Karpas-422 (cell line): ENCODE results near the gene BCL11B. TPM values are rescaled to one million over a fixed set of nuclear protein-coding genes. Genes with fewer than 3 reads are reported as not detected.

Source experiments
- DNase-seq: peaks from one replicate; pipeline ENCODE4 v3.0.0-alpha.2; 2015
- H2AFZ ChIP-seq: fragments of 200-600 bp; sonication (generic); 2 replicates; pipeline ENCODE4 v1.6.1; 2014; ENCODE audit warnings: antibody characterized with exemption, low read length, mixed read lengths
- H3K27ac ChIP-seq: fragments of 200-600 bp; sonication (generic); 2 replicates; pipeline ENCODE4 v1.5.1; 2014; ENCODE audit warnings: mild to moderate bottlenecking, low read length, moderate library complexity
- H3K27me3 ChIP-seq: fragments of 200-600 bp; sonication (generic); 2 replicates; pipeline ENCODE4 v1.6.1; 2014; ENCODE audit warnings: low read length, mixed read lengths
- H3K36me3 ChIP-seq: fragments of 200-600 bp; sonication (generic); 2 replicates; pipeline ENCODE4 v1.6.1; 2014; ENCODE audit warnings: low read length, mixed read lengths; ENCODE audit not compliant: insufficient read depth
- H3K4me1 ChIP-seq: fragments of 200-600 bp; sonication (generic); 2 replicates; pipeline ENCODE4 v1.6.1; 2014; ENCODE audit warnings: mild to moderate bottlenecking, low read length, mixed read lengths
- H3K4me2 ChIP-seq: fragments of 200-600 bp; sonication (generic); 2 replicates; pipeline ENCODE4 v1.6.1; 2014; ENCODE audit warnings: low read length, low read depth, mild to moderate bottlenecking; ENCODE audit not compliant: poor library complexity, severe bottlenecking
- H3K4me3 ChIP-seq: fragments of 200-600 bp; sonication (generic); 2 replicates; pipeline ENCODE4 v1.5.1; 2014; ENCODE audit warnings: mild to moderate bottlenecking, antibody characterized with exemption, low read length, mixed read lengths
- H3K79me2 ChIP-seq: fragments of 200-600 bp; sonication (generic); 2 replicates; pipeline ENCODE4 v1.6.1; 2014; ENCODE audit warnings: mild to moderate bottlenecking, low read length, mixed read lengths
- H3K9ac ChIP-seq: fragments of 200-600 bp; sonication (generic); 2 replicates; pipeline ENCODE4 v1.6.0; 2014; ENCODE audit warnings: low read length
- H3K9me2 ChIP-seq: fragments of 200-600 bp; sonication (generic), shearing (Covaris generic); replicated peaks from 2 replicates; pipeline ENCODE4 v1.6.0; 2014; ENCODE audit warnings: mild to moderate bottlenecking, low read length, moderate library complexity; ENCODE audit not compliant: insufficient read depth
- H3K9me3 ChIP-seq: fragments of 300-700, 200-600 bp; sonication (generic); 2 replicates; pipeline ENCODE4 v1.6.1; 2014; ENCODE audit warnings: low read length, mixed read lengths
- H4K20me1 ChIP-seq: fragments of 200-600 bp; sonication (generic); 2 replicates; pipeline ENCODE4 v1.6.1; 2014; ENCODE audit warnings: mild to moderate bottlenecking, antibody characterized with exemption, low read length, low read depth; ENCODE audit not compliant: insufficient read depth
- total RNA-seq: library from RNA; depleted of rRNA; stranded (reverse); fragments of >200 nt; shearing (Covaris generic); gene quantifications from 2 replicates; pipeline ENCODE4 v1.2.3, GENCODE V29; 2014; ENCODE audit warnings: low replicate concordance

BCL11B gene
- total RNA-seq, 1 experiment from 2014 or later, result not detected

DNA sequence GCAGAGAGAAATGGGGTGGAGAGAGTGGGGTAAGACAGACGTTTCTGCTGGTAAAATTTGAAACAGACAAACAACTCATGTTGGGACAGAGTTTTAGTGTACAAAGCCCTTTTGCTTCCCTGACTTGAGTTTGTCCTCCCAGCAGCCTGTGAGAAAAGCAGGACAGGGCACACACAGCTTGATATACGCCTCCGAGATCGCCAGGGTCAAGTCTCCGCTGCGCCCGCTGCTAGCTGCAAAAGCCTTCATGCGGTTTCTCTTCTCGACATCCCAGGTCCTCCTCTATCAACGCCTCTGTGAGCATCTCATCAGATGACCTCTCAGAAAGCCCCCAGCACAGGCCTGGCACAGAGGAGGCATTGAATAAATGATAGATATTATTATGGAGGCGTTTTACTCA is 9.4 kb upstream of the BCL11B start:
- Histone ChIP-seq H3K4me3 (no peak overlapping the region), H2AFZ (no peak overlapping the region)

DNA sequence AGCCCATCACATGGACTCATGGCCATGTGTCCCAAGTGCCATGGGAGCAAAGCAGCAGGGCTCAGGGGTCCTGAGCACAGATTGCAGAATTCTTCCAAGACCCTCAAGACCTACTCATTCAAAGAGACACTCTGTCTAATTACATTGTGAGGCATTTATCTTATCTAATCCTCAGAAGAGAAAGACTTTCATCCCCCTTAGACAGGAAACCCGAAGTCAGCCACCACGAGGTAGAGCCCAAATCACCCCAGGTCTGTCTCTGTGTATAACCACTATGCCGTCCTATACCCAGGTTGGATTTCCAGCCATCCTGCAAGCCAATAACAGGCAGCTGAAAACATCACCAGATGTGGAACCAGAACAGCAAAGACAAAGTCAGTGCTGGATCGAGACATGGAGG is 8.9 kb upstream of the BCL11B start:
- H3K27ac ChIP-seq, result no peak overlapping the region

More for the DNA sequence above, 9.4 kb upstream of the BCL11B start:
- H3K4me1 ChIP-seq, result no peaks in the 10 kb centered on the region
- no peaks in the 10 kb centered on the region for H3K36me3 ChIP-seq
- no peaks in the 10 kb centered on the region for H3K79me2 ChIP-seq
- no peaks in the 10 kb centered on the region for H3K9me3 ChIP-seq
- H3K9ac ChIP-seq, result no peak overlapping the region
- H3K9me2 ChIP-seq, result no peaks in the 10 kb centered on the region
- H3K27ac ChIP-seq, result no peak overlapping the region
- DNase-seq, result no peak
- no peaks in the 10 kb centered on the region for H4K20me1 ChIP-seq
- peaks cover 3% of the 10 kb centered on the region; the same call in 1 of the 2 replicates for H3K27me3 ChIP-seq
- H3K4me2 ChIP-seq, result no peak overlapping the region

DNA sequence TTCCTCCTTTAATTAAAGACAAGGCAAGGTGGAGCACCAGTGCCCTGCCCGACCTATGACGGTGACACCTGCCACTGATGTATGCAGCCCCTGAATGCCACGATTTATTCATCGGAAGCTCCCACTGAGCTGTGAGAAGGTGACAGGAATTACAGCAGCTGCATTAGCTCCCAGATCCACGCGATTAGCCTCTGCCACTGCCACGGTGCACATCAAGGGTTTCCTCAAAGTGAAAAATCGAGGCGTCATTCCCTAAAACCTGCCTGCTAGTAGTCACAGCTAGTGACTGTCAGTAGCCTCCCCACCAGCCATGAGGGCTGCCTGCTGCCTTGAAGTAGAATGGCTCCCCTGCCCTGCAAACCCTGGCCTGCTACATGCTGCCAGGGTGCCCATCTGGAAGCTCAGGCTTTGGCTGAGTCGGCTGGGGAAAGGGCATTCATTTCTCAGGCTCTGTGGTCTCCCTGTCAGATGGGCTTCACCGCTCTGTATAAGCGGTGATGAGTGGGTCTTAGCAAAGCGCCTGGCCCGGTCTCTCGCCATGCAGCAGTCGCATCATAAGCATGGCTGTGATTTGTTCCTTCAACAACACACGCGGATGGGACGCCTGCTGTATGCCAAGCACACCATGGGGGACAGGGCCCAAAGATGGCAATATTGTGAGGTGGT is 8.2 kb upstream of the BCL11B start:
- H3K36me3 ChIP-seq, result no peaks in the 10 kb centered on the region

More for the DNA sequence above, 8.9 kb upstream of the BCL11B start:
- no peak overlapping the region for H3K4me2 ChIP-seq
- no peaks in the 10 kb centered on the region for H3K36me3 ChIP-seq
- no peaks in the 10 kb centered on the region for H3K9me2 ChIP-seq
- DNase-seq, result no peak
- H3K4me3 ChIP-seq, result no peak overlapping the region
- no peak overlapping the region for H3K9ac ChIP-seq
- no peak overlapping the region for H2AFZ ChIP-seq
- no peaks in the 10 kb centered on the region for H3K4me1 ChIP-seq
- H3K79me2 ChIP-seq, result no peaks in the 10 kb centered on the region
- H4K20me1 ChIP-seq, result no peaks in the 10 kb centered on the region
- no peaks in the 10 kb centered on the region for H3K9me3 ChIP-seq
- peaks cover 3% of the 10 kb centered on the region; the same call in 1 of the 2 replicates for H3K27me3 ChIP-seq

DNA sequence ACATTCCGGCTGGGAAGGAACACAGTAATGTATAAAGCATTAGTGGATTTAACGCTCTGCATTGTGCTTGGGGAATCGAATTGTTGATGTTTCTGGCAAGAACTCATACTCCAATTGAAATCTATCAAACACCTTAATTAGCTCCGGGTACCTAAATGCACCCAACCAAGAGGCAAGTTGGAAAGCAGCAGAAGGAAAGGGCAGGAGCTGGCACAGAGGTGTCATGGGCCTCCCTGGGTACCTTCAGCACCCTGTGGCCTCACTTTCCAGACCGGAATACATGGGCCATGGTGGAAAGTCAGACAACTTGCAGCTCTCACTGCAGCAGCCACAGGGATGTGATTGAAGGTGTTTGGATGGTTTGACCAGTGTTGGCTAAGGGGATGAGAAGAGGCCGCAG is 6.8 kb upstream of the BCL11B start:
- Histone ChIP-seq H3K9ac (no peak overlapping the region), H3K4me2 (no peak overlapping the region), H2AFZ (no peak overlapping the region), H3K27ac (no peak overlapping the region), H3K79me2 (no peaks in the 10 kb centered on the region), H3K36me3 (no peaks in the 10 kb centered on the region), H3K27me3 (peaks cover 3% of the 10 kb centered on the region; the same call in 1 of the 2 replicates), H3K4me1 (no peaks in the 10 kb centered on the region), H3K4me3 (no peak overlapping the region), H3K9me3 (no peaks in the 10 kb centered on the region), H3K9me2 (no peaks in the 10 kb centered on the region), H4K20me1 (no peaks in the 10 kb centered on the region)
- no peak for DNase-seq

More for the DNA sequence above, 8.2 kb upstream of the BCL11B start:
- Histone ChIP-seq H3K4me1 (no peaks in the 10 kb centered on the region), H3K79me2 (no peaks in the 10 kb centered on the region), H3K27ac (no peak overlapping the region), H3K9me2 (no peaks in the 10 kb centered on the region), H3K9ac (no peak overlapping the region), H2AFZ (no peak overlapping the region), H3K27me3 (peaks cover 3% of the 10 kb centered on the region; the same call in 1 of the 2 replicates), H4K20me1 (no peaks in the 10 kb centered on the region), H3K4me2 (no peak overlapping the region), H3K9me3 (no peaks in the 10 kb centered on the region), H3K4me3 (no peak overlapping the region)
- DNase-seq, result no peak

DNA sequence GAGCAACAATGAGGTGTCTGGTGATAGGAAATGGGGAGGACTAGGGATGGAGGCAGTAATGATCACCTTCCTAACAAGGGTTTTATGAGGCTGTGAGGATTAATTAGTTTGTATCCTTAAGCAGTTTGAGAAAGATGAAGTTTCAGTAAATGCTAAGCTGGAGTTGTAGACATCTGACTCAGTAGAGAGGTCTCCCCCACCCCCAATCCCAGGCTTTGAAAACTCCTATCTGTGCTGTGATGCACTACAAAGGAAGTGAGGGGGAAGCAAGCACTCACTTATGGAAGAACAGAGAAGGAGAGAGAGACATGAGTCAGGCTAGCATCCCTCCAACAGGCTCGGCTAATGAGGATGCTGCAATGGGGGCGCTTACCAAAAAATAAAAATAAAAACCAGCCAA is 5.5 kb upstream of the BCL11B start:
- Histone ChIP-seq H3K9ac (no peak overlapping the region), H4K20me1 (no peaks in the 10 kb centered on the region), H3K27me3 (peaks cover 3% of the 10 kb centered on the region; the same call in 1 of the 2 replicates)

DNA sequence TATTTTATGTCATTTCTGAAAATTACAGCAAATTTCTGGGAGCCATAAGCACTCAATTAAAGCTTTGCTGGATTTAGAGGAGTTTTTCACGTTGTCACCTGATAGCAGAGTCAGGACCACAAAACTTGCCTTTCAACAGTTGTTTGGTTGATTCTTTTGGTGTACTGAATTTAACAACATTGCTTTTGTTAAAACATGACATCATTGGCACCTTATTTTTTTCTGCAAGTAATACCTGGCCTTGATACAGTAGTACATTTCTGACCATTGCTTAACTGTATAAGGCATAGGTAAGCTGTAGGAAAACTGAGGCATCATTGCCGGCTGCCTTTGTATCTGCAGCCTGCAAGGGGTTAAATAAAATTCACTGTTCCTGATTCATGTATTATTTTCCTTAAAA is 4.5 kb upstream of the BCL11B start:
- Histone ChIP-seq H3K79me2 (no peaks in the 10 kb centered on the region), H3K27me3 (peaks cover 3% of the 10 kb centered on the region; the same call in 1 of the 2 replicates), H3K9ac (no peak overlapping the region), H3K4me3 (no peak overlapping the region), H3K9me2 (no peaks in the 10 kb centered on the region), H3K27ac (no peak overlapping the region), H3K4me1 (no peaks in the 10 kb centered on the region), H4K20me1 (no peaks in the 10 kb centered on the region), H3K36me3 (no peaks in the 10 kb centered on the region), H3K9me3 (no peaks in the 10 kb centered on the region; the same call in 1 of the 2 replicates), H2AFZ (no peak overlapping the region), H3K4me2 (no peak overlapping the region)
- DNase-seq, result no peak

More for the DNA sequence above, 5.5 kb upstream of the BCL11B start:
- Histone ChIP-seq H3K36me3 (no peaks in the 10 kb centered on the region), H3K79me2 (no peaks in the 10 kb centered on the region), H3K4me3 (no peak overlapping the region), H3K9me3 (no peaks in the 10 kb centered on the region; the same call in 1 of the 2 replicates), H3K4me1 (no peaks in the 10 kb centered on the region), H3K9me2 (no peaks in the 10 kb centered on the region), H3K27ac (no peak overlapping the region), H2AFZ (no peak overlapping the region), H3K4me2 (no peak overlapping the region)
- DNase-seq, result no peak

DNA sequence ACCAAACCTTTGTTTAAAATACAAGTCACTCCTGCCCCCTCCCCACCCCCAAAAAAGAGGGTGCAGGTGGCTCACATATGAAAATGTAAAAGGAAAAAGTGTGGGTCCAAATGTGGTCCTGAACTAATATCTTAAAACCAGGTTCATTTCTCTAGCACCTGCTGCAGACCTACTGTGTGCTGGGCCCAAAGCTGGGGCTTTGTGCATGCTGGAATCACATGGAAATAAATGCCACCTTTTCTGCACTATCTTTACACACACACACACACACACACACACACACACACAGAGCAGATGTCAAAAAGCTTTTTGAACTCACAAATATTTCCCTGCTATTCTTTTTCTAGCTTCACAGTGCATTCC is 3.2 kb upstream of the BCL11B start:
- no peaks in the 10 kb centered on the region for H3K27me3 ChIP-seq
- H3K9me2 ChIP-seq, result no peaks in the 10 kb centered on the region
- H3K9ac ChIP-seq, result no peak overlapping the region
- no peak overlapping the region for H3K4me2 ChIP-seq
- no peak overlapping the region for H2AFZ ChIP-seq
- H3K79me2 ChIP-seq, result no peaks in the 10 kb centered on the region
- H4K20me1 ChIP-seq, result no peaks in the 10 kb centered on the region
- no peaks in the 10 kb centered on the region; the same call in 1 of the 2 replicates for H3K9me3 ChIP-seq
- no peak overlapping the region for H3K4me3 ChIP-seq
- no peaks in the 10 kb centered on the region for H3K4me1 ChIP-seq
- DNase-seq, result no peak
- H3K27ac ChIP-seq, result no peak overlapping the region
- no peaks in the 10 kb centered on the region for H3K36me3 ChIP-seq

DNA sequence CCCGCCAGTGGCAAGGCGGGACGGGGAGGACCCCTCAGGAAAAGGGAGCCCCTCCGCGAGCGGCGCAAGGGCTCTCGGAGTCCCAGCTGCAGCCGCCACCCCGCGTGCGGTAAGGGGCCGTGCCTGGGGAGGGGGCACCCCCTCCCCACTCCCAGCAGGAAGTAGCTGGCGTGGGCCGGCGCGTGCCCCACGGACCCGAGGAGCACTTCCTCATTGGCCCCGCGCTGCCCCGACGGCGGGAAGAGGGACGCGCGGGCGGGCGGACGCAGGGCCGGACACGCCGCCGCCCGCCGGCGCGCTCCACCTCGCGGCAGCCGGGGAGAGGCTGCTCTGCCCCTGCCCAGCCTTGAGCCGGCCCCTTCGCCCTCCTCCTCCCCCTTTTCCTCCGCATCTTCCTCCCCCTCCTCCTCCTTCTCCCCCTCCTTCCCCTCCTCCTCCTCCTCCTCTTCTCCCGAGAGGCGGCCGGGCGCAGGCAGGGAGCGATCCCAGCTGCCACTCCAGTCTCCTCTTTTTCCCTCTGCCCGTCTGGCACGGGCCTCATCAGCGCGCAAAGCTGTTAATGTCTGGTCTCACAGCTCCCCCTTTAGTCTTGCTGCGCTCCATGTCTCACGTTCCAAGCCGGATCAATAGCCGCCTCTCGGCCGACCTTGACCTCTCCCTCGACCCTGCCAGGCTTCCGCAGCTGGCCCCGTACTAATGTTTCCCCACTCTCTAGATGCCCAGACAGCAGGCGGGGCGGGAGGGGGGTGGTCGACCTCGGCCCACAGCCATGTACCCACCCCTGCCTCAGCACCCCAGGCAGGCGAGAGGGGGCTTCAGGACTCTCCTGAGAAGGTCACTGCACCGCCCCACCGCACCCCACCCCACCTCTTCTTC is 2.6 kb upstream of the BCL11B start:
- Histone ChIP-seq H3K79me2 (no peaks in the 10 kb centered on the region), H3K27me3 (no peaks in the 10 kb centered on the region), H3K9me2 (no peaks in the 10 kb centered on the region), H3K36me3 (no peaks in the 10 kb centered on the region), H3K4me3 (no peak overlapping the region), H3K27ac (no peak overlapping the region), H3K4me2 (no peak overlapping the region), H4K20me1 (no peaks in the 10 kb centered on the region), H2AFZ (no peak overlapping the region), H3K9me3 (no peaks in the 10 kb centered on the region; the same call in 1 of the 2 replicates), H3K9ac (no peak overlapping the region), H3K4me1 (no peaks in the 10 kb centered on the region)
- DNase-seq, result no peak
